GM23338 (cell line): ENCODE measurements around the gene STOML3.

ENCODE experiments used
- CREB1 ChIP-seq: fragments of 250-450 bp; sonication (Bioruptor Pico); IDR thresholded peaks from 2 replicates; pipeline ENCODE4 v1.5.0; 2020; ENCODE audit warnings: low read depth, mild to moderate bottlenecking, moderate library complexity
- EZH2 ChIP-seq: fragments of 200-600 bp; sonication (generic); IDR thresholded peaks from one replicate; pipeline ENCODE4 v1.8.0; 2017; ENCODE audit warnings: antibody characterized with exemption, mild to moderate bottlenecking, low read depth; ENCODE audit not compliant: unreplicated experiment
- EZH2phosphoT487 ChIP-seq: fragments of 200-600 bp; sonication (generic); IDR thresholded peaks from one replicate; pipeline ENCODE4 v1.8.1; 2018; ENCODE audit warnings: antibody characterized with exemption; ENCODE audit not compliant: unreplicated experiment
- JUNB ChIP-seq: IDR thresholded peaks from one replicate; pipeline ENCODE4 v1.6.1; 2016; ENCODE audit warnings: antibody characterized with exemption; ENCODE audit not compliant: unreplicated experiment
- POLR2AphosphoS5 ChIP-seq: IDR thresholded peaks from 2 replicates; pipeline ENCODE4 v1.6.1; 2016; ENCODE audit warnings: antibody characterized with exemption, low read depth
- STAT1 ChIP-seq: IDR thresholded peaks from one replicate; pipeline ENCODE4 v1.6.1; 2016; ENCODE audit warnings: antibody characterized with exemption; ENCODE audit not compliant: unreplicated experiment
- ZNF114 ChIP-seq: fragments of 250-450 bp; sonication (Bioruptor Pico); IDR thresholded peaks from 2 replicates; pipeline ENCODE4 v1.5.0; 2020; ENCODE audit warnings: mild to moderate bottlenecking, moderate library complexity
- ZNF331 ChIP-seq: fragments of 250-450 bp; sonication (Bioruptor Pico); IDR thresholded peaks from 2 replicates; pipeline ENCODE4 v1.5.0; 2020; ENCODE audit warnings: low read depth, mild to moderate bottlenecking, moderate library complexity
- TF ChIP-seq, protein P1 (sequence below), 2 experiments: fragments of 200-600 bp in 1 of 2; sonication (generic) in 1 of 2; conservative IDR thresholded peaks; 2 replicates each; pipeline versions ENCODE4 v1.5.1 to v1.6.1; 2016 to 2017; ENCODE audit warnings: antibody characterized with exemption in 2 of 2, low read depth in 2 of 2, mild to moderate bottlenecking in 2 of 2, moderate library complexity in 1 of 2
- TF ChIP-seq, protein P2 (sequence below): IDR thresholded peaks from one replicate; pipeline ENCODE4 v1.6.1; 2018; ENCODE audit warnings: antibody characterized with exemption; ENCODE audit not compliant: unreplicated experiment
- TF ChIP-seq, protein P3 (sequence below): IDR thresholded peaks from 2 replicates; pipeline ENCODE4 v1.6.1; 2016; ENCODE audit warnings: antibody characterized with exemption

DNA sequence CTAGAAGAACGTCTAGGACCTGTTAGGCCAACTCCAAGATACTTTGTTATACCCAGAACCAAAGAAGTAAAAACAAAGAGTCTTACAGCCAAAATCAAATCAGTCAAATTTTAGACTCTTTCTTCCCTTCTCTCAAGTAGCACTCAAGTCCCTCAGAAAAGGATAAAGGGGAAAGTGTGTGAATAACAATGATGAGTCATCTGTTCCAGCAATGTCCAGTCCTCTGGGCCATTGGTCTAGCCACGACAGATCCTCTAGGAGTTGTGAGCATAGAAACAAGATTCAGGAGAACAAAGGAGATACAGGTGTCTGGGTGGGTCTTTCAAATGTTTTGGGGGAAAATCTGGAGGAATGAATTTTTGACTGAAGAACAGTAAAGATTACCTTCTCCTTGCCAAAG lies 36.3 kb downstream of the STOML3 start:
- TF ChIP-seq, protein P1, sequence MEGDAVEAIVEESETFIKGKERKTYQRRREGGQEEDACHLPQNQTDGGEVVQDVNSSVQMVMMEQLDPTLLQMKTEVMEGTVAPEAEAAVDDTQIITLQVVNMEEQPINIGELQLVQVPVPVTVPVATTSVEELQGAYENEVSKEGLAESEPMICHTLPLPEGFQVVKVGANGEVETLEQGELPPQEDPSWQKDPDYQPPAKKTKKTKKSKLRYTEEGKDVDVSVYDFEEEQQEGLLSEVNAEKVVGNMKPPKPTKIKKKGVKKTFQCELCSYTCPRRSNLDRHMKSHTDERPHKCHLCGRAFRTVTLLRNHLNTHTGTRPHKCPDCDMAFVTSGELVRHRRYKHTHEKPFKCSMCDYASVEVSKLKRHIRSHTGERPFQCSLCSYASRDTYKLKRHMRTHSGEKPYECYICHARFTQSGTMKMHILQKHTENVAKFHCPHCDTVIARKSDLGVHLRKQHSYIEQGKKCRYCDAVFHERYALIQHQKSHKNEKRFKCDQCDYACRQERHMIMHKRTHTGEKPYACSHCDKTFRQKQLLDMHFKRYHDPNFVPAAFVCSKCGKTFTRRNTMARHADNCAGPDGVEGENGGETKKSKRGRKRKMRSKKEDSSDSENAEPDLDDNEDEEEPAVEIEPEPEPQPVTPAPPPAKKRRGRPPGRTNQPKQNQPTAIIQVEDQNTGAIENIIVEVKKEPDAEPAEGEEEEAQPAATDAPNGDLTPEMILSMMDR (conservative IDR thresholded peaks at IDR 0.05; ENCODE audit: low read depth in 2 of 2): no peak
- no peak for TF ChIP-seq CREB1 (CRISPR knock-in tag)
- no peak for TF ChIP-seq POLR2AphosphoS5
- TF ChIP-seq EZH2: no peak
- no peak for TF ChIP-seq STAT1
- no peak for TF ChIP-seq EZH2phosphoT487
- no peak for TF ChIP-seq JUNB
- TF ChIP-seq, protein P2, sequence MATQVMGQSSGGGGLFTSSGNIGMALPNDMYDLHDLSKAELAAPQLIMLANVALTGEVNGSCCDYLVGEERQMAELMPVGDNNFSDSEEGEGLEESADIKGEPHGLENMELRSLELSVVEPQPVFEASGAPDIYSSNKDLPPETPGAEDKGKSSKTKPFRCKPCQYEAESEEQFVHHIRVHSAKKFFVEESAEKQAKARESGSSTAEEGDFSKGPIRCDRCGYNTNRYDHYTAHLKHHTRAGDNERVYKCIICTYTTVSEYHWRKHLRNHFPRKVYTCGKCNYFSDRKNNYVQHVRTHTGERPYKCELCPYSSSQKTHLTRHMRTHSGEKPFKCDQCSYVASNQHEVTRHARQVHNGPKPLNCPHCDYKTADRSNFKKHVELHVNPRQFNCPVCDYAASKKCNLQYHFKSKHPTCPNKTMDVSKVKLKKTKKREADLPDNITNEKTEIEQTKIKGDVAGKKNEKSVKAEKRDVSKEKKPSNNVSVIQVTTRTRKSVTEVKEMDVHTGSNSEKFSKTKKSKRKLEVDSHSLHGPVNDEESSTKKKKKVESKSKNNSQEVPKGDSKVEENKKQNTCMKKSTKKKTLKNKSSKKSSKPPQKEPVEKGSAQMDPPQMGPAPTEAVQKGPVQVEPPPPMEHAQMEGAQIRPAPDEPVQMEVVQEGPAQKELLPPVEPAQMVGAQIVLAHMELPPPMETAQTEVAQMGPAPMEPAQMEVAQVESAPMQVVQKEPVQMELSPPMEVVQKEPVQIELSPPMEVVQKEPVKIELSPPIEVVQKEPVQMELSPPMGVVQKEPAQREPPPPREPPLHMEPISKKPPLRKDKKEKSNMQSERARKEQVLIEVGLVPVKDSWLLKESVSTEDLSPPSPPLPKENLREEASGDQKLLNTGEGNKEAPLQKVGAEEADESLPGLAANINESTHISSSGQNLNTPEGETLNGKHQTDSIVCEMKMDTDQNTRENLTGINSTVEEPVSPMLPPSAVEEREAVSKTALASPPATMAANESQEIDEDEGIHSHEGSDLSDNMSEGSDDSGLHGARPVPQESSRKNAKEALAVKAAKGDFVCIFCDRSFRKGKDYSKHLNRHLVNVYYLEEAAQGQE: no peak
- TF ChIP-seq, protein P3, sequence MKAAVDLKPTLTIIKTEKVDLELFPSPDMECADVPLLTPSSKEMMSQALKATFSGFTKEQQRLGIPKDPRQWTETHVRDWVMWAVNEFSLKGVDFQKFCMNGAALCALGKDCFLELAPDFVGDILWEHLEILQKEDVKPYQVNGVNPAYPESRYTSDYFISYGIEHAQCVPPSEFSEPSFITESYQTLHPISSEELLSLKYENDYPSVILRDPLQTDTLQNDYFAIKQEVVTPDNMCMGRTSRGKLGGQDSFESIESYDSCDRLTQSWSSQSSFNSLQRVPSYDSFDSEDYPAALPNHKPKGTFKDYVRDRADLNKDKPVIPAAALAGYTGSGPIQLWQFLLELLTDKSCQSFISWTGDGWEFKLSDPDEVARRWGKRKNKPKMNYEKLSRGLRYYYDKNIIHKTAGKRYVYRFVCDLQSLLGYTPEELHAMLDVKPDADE: no peak
- no peak for TF ChIP-seq ZNF331
- TF ChIP-seq ZNF114: no peak
